T-cell (primary cell): ENCODE measurements around the gene CACNB4. TPM values are rescaled to one million over a fixed set of nuclear protein-coding genes. Genes with fewer than 3 reads are reported as not detected.

ENCODE experiments used
- ATAC-seq, 4 experiments: fragments of 200-7000 bp in 3 of 4; fragments of 150-1000 bp in 1 of 4; cut with Tn5 transposase; replicated peaks in 1 of 4; 1 replicate in 3 of 4; 2 replicates in 1 of 4; pipeline ENCODE4 v1.10.0; 2021; ENCODE audit warnings: moderate library complexity in 3 of 4, mild to moderate bottlenecking in 2 of 4, moderate number of reproducible peaks in 1 of 4
- CTCF ChIA-PET, 2 donors: fragments of 300-600 bp; sonication (Branson Sonifier 250); formaldehyde crosslinking; loops; one replicate each; lab custom pipeline; 2022; ENCODE audit warnings: antibody characterized with exemption in 2 of 2; lab: Charles Lee
- POLR2A ChIA-PET, 2 donors: fragments of 300-600 bp; sonication (Branson Sonifier 250); formaldehyde crosslinking; loops; one replicate each; lab custom pipeline; 2022; ENCODE audit warnings: antibody characterized with exemption in 2 of 2; lab: Charles Lee
- DNase-seq, 35 experiments: peaks; one replicate each; pipeline versions ENCODE4 v3.0.0 to v3.0.0-alpha.2; 2013 to 2023
- H3K27ac ChIP-seq: one replicate; pipeline ENCODE4 v1.5.1; 2013; ENCODE audit warnings: low read length
- H3K27me3 ChIP-seq, 2 experiments: replicated peaks in 1 of 2; 1 replicate in 1 of 2; 2 replicates in 1 of 2; pipeline versions ENCODE4 v1.6.1 to v1.7.0; 2013; ENCODE audit warnings: low read length in 1 of 2, mixed read lengths in 1 of 2; ENCODE audit not compliant: control insufficient read depth in 2 of 2, insufficient read depth in 2 of 2; ENCODE audit errors: extremely low read depth in 1 of 2
- H3K36me3 ChIP-seq, 2 donors: 1 replicate in 1 of 2; 2 replicates in 1 of 2; pipeline versions ENCODE4 v1.6.1 to v1.7.0; 2013; ENCODE audit warnings: low read length in 1 of 2; ENCODE audit not compliant: control insufficient read depth in 2 of 2, insufficient read depth in 1 of 2; ENCODE audit errors: extremely low read depth in 1 of 2
- H3K4me1 ChIP-seq, 2 experiments: 1 replicate in 1 of 2; 2 replicates in 1 of 2; pipeline versions ENCODE4 v1.6.1 to v1.7.0; 2013; ENCODE audit warnings: low read length in 2 of 2, mixed read lengths in 1 of 2; ENCODE audit not compliant: insufficient read depth in 2 of 2, control insufficient read depth in 1 of 2; ENCODE audit errors: extremely low read depth in 1 of 2
- H3K4me3 ChIP-seq, 2 donors: 1 replicate in 1 of 2; 2 replicates in 1 of 2; pipeline versions ENCODE4 v1.5.1 to v1.7.0; 2013; ENCODE audit warnings: mild to moderate bottlenecking in 2 of 2, low read length in 1 of 2, moderate library complexity in 1 of 2; ENCODE audit not compliant: control insufficient read depth in 1 of 2; ENCODE audit errors: extremely low read depth in 1 of 2
- H3K9me3 ChIP-seq: 2 replicates; pipeline ENCODE4 v1.7.0; 2013
- H3K27ac Mint-ChIP-seq, 2 donors: one replicate each; pipeline ENCODE4 v1.8.0; 2020 to 2021; ENCODE audit warnings: mild to moderate bottlenecking in 2 of 2, mixed read lengths in 2 of 2
- H3K27me3 Mint-ChIP-seq, 2 donors: one replicate each; pipeline ENCODE4 v1.8.0; 2021 to 2022; ENCODE audit warnings: mixed read lengths in 2 of 2
- H3K36me3 Mint-ChIP-seq: one replicate; pipeline ENCODE4 v1.8.0; 2021; ENCODE audit warnings: mixed read lengths
- H3K4me1 Mint-ChIP-seq, 3 donors: one replicate each; pipeline ENCODE4 v1.8.0; 2020 to 2022; ENCODE audit warnings: mixed read lengths in 3 of 3, mild to moderate bottlenecking in 1 of 3
- H3K4me3 Mint-ChIP-seq, 3 donors: one replicate each; pipeline ENCODE4 v1.8.0; 2020 to 2022; ENCODE audit warnings: mild to moderate bottlenecking in 3 of 3, mixed read lengths in 3 of 3, moderate library complexity in 3 of 3
- H3K9me3 Mint-ChIP-seq, 3 donors: one replicate each; pipeline ENCODE4 v1.8.0; 2020 to 2022; ENCODE audit warnings: mixed read lengths in 3 of 3
- WGBS: methylation state at CpG from one replicate; pipeline ENCODE4 v1.1.5; 2013; ENCODE audit warnings: missing lambda C conversion rate; ENCODE audit not compliant: insufficient coverage; 5-methylcytosine and 5-hydroxymethylcytosine counted together
- total RNA-seq, 35 experiments: library from RNA in 6 of 35; stranded (reverse) in 6 of 35; fragments of 120-200 nt in 1 of 35; gene quantifications; one replicate each; pipeline versions ENCODE4 v1.2.1 to v1.2.4 and lab custom pipeline; 2013 to 2026

Gene CACNB4
- total RNA-seq, 5 donors from 2014 or later (not counting 1 experiment from before 2014, with no cell fraction given): 0.16 to 1.2 (median 0.47) TPM

DNA sequence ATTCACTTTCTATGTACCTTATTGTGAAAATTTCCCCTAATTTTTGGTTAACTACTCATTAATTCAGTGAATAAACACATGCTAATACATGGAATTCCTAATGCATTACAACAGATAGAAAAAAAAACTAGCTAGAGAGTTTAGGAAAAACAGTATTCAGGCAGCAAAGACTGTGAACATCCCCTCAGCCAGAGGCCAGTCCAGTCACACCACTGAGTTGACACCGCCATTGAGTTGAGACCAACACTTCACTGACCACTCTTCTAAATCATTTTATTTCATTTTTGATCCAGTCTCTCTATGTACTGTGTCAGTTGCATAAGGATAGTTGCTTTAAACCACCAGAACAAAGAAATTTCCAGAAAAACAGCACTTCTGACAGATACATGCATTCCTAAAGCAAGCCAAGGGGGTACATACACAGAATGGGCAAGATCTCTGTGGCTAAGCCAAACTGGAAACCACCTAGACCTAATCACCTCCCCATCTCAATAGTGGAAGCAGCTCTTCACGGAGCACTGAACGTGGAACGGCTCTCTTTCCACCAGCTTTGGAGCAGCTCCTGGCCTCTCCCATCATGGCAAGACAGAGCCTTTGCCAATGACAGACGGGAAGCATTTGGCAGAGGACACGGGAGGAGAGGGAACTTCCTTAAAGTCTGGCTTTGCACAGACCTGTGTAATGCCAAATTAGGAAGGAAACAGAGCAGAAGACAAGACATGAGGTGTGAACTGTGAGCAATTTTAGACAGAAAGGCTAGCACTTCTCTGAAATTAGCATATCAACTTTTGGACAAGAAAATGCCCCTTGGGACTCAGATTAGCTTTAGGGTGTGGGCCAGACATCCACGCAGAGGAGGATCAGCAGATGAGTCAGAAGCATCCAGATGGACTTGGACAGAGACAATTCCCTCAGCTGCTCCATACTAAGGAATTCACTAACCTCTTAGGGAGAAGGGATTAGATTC is 36.4 kb downstream of the CACNB4 start:
- H3K4me3 ChIP-seq: no peak overlapping the region
- no peak for ATAC-seq
- ChIA-PET CTCF (no interaction called here), POLR2A (no interaction called here)
- H3K27me3 Mint-ChIP-seq: peaks cover 15 to 19% of the 10 kb centered on the region in 2 donors
- peaks cover 0 to 8% of the 10 kb centered on the region in 2 experiments for H3K27me3 ChIP-seq
- no peak overlapping the region for H3K27ac ChIP-seq
- H3K4me3 Mint-ChIP-seq: no peak overlapping the region
- H3K36me3 ChIP-seq: no peaks in the 10 kb centered on the region
- no peak for DNase-seq
- no peaks in the 10 kb centered on the region for H3K36me3 Mint-ChIP-seq
- H3K9me3 Mint-ChIP-seq: peaks cover 0 to 6% (median 5%) of the 10 kb centered on the region in 3 donors
- no peaks in the 10 kb centered on the region for H3K9me3 ChIP-seq
- H3K27ac Mint-ChIP-seq: no peak overlapping the region
- no peaks in the 10 kb centered on the region for H3K4me1 Mint-ChIP-seq
- 40% methylated on average over 2 of the region's 7 CpGs for WGBS
- no peaks in the 10 kb centered on the region for H3K4me1 ChIP-seq

DNA sequence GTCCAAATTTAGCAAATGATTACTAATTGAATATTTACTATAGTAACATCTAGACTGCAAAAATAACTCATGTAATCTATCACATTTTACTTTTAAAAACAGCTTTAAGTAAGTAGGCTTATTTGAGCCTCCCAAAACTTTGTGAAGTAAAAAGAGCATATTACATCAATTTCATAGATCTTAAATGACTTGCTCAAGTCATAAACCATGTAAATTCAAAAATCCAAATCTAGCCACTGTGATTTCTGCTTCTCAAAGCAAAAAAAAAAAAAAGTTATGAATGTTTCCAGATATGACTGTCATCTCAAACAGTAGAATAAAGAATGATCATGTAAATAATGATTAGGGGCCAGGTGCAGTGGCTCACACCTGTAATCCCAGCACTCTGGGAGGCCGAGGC is 37.5 kb downstream of the CACNB4 start:
- Mint-ChIP-seq H3K9me3 (peaks cover 0 to 6% (median 5%) of the 10 kb centered on the region in 3 donors), H3K27ac (no peak overlapping the region), H3K27me3 (peaks cover 15 to 26% of the 10 kb centered on the region in 2 donors), H3K4me3 (no peak overlapping the region), H3K36me3 (no peaks in the 10 kb centered on the region), H3K4me1 (no peaks in the 10 kb centered on the region)
- Histone ChIP-seq H3K27ac (no peak overlapping the region), H3K4me3 (no peak overlapping the region), H3K27me3 (peaks cover 0 to 8% of the 10 kb centered on the region in 2 experiments), H3K4me1 (no peaks in the 10 kb centered on the region), H3K9me3 (no peaks in the 10 kb centered on the region), H3K36me3 (no peaks in the 10 kb centered on the region)
- no CpG with 5 or more reads among the region's 1 CpG for WGBS
- POLR2A ChIA-PET: no interaction called here
- DNase-seq: no peak
- no peak for ATAC-seq
- CTCF ChIA-PET: interaction anchor here in 1 of 2 donors (0.7 kb wide), 1 partner anchor 27 kb away, joined by 8 read pairs; no protein-coding TSS in a partner anchor

DNA sequence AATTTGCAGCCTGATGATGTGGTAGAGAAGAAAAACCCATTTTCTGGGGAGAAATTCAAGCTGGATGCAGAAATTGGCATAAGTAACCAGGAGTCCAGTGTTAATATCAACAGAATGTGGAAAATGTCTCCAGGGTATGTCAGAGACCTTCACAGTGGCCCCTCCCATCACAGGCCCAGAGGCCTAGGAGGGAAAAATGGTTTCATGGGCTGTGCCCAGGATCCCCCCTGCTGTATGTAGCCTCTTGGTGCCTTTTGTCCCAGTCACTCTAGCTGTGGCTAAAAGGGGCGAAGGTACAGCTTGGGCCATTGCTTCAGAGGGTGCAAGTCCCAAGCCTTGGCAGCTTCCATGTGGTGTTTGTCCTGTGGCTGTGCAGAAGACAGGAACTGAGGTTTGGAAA is 40.2 kb downstream of the CACNB4 start:
- Histone ChIP-seq H3K9me3 (no peaks in the 10 kb centered on the region), H3K27me3 (peaks cover 0 to 11% of the 10 kb centered on the region in 2 experiments), H3K4me1 (no peaks in the 10 kb centered on the region), H3K36me3 (no peaks in the 10 kb centered on the region), H3K27ac (no peak overlapping the region), H3K4me3 (no peak overlapping the region)
- H3K9me3 Mint-ChIP-seq: peaks cover 0 to 6% (median 5%) of the 10 kb centered on the region in 3 donors
- H3K27me3 Mint-ChIP-seq: peaks cover 8 to 23% of the 10 kb centered on the region in 2 donors
- H3K4me1 Mint-ChIP-seq: no peaks in the 10 kb centered on the region
- POLR2A ChIA-PET: no interaction called here
- no peak for ATAC-seq
- no peak overlapping the region for H3K27ac Mint-ChIP-seq
- WGBS: 43% methylated on average over 1 of the region's 1 CpG
- no peak overlapping the region for H3K4me3 Mint-ChIP-seq
- CTCF ChIA-PET: interaction anchor here in 1 of 2 donors (0.5 kb wide), 1 partner anchor 44 kb away, joined by 3 read pairs; no protein-coding TSS in a partner anchor
- H3K36me3 Mint-ChIP-seq: no peaks in the 10 kb centered on the region
- DNase-seq: no peak

DNA sequence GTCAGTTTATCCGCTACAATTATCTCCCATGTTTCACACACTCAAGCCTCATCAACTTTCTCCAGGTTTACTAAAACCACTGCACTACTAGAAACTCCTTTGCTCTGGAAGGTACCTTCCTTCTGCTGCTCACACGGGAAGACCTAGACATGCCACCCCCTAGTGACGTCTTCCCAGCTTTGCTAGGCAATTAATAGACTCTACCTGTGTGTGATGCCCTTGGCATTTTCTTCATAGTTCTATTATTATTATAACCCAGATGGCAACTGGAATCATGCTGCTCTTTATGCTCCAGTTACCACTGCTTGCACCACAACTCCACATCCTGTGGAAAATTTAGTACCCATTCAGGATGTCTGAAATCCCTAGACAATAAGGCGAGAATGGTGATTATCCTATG is 42.4 kb downstream of the CACNB4 start:
- 83% methylated on average over 4 of the region's 4 CpGs for WGBS
- H3K9me3 Mint-ChIP-seq: peaks cover 0 to 6% (median 5%) of the 10 kb centered on the region in 3 donors

DNA sequence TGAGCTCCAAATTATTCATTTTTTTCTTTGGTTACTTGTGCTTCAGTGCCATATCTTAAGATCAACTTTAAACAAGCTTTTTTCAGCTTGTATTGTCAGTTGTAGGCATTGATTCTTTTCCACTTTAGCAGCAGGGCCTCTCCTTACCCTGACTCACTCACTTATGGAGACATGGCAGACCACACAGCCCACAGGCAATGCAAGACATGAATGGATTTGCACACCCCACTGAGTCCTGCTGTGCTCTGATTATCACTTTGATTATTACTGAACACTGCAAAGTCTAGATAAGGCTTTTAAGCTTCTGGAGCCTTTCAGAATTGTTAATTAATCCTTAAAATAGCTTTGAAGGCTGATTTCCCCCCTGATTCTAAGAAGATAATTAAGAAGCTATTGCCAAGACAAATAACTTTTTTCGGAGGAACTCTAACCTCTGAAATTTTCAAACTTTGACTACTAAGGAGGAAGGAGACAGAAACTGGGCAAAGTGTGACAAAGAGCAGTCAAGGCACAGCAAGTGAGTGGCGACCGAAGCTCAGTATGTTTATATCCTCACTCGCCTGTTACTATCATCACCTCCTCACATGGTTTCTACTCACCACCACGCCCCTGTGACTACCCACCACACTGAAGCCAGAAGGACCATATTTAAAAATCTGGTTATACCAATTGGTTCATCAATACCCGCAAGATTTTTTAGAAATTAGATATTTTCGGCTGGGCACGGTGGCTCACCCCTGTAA is 43.3 kb downstream of the CACNB4 start:
- POLR2A ChIA-PET: no interaction called here
- DNase-seq (no peak), ATAC-seq (no peak)
- 87% methylated on average over 6 of the region's 8 CpGs for WGBS
- H3K4me1 ChIP-seq: no peaks in the 10 kb centered on the region
- Mint-ChIP-seq H3K9me3 (peaks cover 0 to 6% (median 5%) of the 10 kb centered on the region in 3 donors), H3K4me3 (no peak overlapping the region), H3K4me1 (no peaks in the 10 kb centered on the region), H3K36me3 (no peaks in the 10 kb centered on the region), H3K27ac (no peak overlapping the region), H3K27me3 (peaks cover 0 to 10% of the 10 kb centered on the region in 2 donors)
- peaks cover 0 to 10% of the 10 kb centered on the region in 2 experiments for H3K27me3 ChIP-seq
- no peaks in the 10 kb centered on the region for H3K36me3 ChIP-seq
- no peak overlapping the region for H3K27ac ChIP-seq
- H3K4me3 ChIP-seq: no peak overlapping the region
- no peaks in the 10 kb centered on the region for H3K9me3 ChIP-seq
- CTCF ChIA-PET: interaction anchor here in 1 of 2 donors (0.6 kb wide), 1 partner anchor 10 kb away, joined by 3 read pairs; no protein-coding TSS in a partner anchor

More for the DNA sequence above, 42.4 kb downstream of the CACNB4 start:
- Mint-ChIP-seq H3K27ac (no peak overlapping the region), H3K27me3 (peaks cover under 1 to 10% of the 10 kb centered on the region in 2 donors), H3K4me1 (no peaks in the 10 kb centered on the region), H3K4me3 (no peak overlapping the region), H3K36me3 (no peaks in the 10 kb centered on the region)
- ATAC-seq (no peak), DNase-seq (no peak)
- Histone ChIP-seq H3K9me3 (no peaks in the 10 kb centered on the region), H3K27ac (no peak overlapping the region), H3K36me3 (no peaks in the 10 kb centered on the region), H3K4me3 (no peak overlapping the region), H3K27me3 (peaks cover 0 to 10% of the 10 kb centered on the region in 2 experiments), H3K4me1 (no peaks in the 10 kb centered on the region)
- ChIA-PET POLR2A (no interaction called here), CTCF (no interaction called here)

DNA sequence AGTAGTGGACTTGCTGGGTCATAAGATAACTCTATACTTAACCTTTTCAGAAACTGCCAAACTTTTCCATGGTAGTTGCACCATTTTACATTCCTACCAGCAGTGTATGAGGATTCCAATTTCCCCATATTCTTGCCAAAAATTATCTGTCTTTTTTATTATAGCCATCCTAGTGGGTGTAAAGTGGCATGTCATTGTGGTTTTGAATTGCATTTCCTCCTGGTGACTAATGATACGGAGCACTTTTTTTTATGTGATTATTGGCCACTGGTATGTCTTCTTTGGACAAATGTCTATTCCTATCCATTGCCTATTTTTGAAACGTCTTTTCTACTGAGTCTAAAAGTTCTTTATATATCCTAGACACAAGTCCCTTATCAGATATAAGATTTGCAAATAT is 44.3 kb downstream of the CACNB4 start:
- Histone ChIP-seq H3K4me1 (no peaks in the 10 kb centered on the region), H3K9me3 (no peaks in the 10 kb centered on the region), H3K4me3 (no peak overlapping the region), H3K27me3 (peaks cover 0 to 10% of the 10 kb centered on the region in 2 experiments), H3K36me3 (no peaks in the 10 kb centered on the region), H3K27ac (no peak overlapping the region)
- Mint-ChIP-seq H3K27me3 (peaks cover 0 to 10% of the 10 kb centered on the region in 2 donors), H3K9me3 (peaks cover 0 to 6% (median 5%) of the 10 kb centered on the region in 3 donors), H3K4me3 (no peak overlapping the region), H3K27ac (no peak overlapping the region), H3K4me1 (no peaks in the 10 kb centered on the region), H3K36me3 (no peaks in the 10 kb centered on the region)
- CTCF ChIA-PET: no interaction called here
- no CpG with 5 or more reads among the region's 2 CpGs for WGBS
- DNase-seq (no peak), ATAC-seq (no peak)
- POLR2A ChIA-PET: no interaction called here
